Measurements from ENCODE around the gene GIMAP5. TPM values are rescaled to one million over a fixed set of nuclear protein-coding genes. Genes with fewer than 3 reads are reported as not detected.

The GIMAP5 gene
- total and polyA plus RNA-seq, 9 of the 15 experiments (the other 6 are each of a cell fraction or from before 2014, with no cell fraction given): 0.35 TPM; not detected in 8

DNA sequence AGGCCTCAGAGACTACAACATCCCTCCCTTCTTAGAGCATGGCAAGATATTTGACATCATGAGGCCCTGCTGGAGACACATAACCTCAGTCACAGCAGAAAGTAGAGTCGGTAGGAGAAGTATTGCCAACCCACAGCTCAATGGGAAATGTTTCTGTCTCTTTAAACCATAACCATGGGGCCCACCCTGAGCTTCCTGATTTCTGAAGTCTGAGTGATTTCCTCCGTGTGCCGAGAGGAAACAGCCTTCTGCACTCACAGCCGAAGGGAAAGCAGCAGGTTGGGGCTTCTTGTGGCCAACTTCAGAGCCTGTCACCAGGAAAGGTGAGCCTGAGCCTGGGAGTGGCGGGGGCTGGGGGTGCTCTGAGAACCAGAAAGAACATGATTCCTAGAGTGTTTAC is 20.9 kb upstream of the GIMAP5 start, which contains the start of gene GIMAP1:
Gene GIMAP1 (plus strand): TSS at position 246 of the 400 bp plus-strand sequence. CDS start 2,435 bp downstream, outside the sequence.
- no peaks in the 10 kb centered on the region for H3K79me2 ChIP-seq (ENCODE audit: control insufficient read depth, insufficient read depth, low read length)
- FAIRE-seq: no peak

More for the DNA sequence above, 20.9 kb upstream of the GIMAP5 start, which contains the start of gene GIMAP1:
- DNase-seq (ENCODE audit: extremely low read depth in 1 of 4, low spot score in 3 of 4) (no peak), ATAC-seq (no peak)
- H3K4me2 ChIP-seq (ENCODE audit: insufficient read depth, low read length): no peak within 1 kb of the TSS
- no peak within 1 kb of the TSS for H2AFZ ChIP-seq (ENCODE audit: low read depth, low read length)
- H3K9me1 ChIP-seq (ENCODE audit: control insufficient read depth, insufficient read depth, low read length): no peaks in the 10 kb centered on the region
- H3K4me1 ChIP-seq (replicated peaks in 1 of 2; ENCODE audit: control insufficient read depth in 2 of 2, insufficient read depth in 2 of 2, low read length in 2 of 2): peaks cover 0 to 8% of the 10 kb centered on the region in 2 experiments; a peak in 1 of 5 replicates
- intact Hi-C loops (cut with micrococcal nuclease) (no loop called here), in situ Hi-C loops (cut with MboI) (no loop called here)
- H3K27me3 ChIP-seq (ENCODE audit: control insufficient read depth in 2 of 2, insufficient read depth in 2 of 2, low read length in 2 of 2): peaks cover 34 to 35% of the 10 kb centered on the region in 2 experiments
- 3% methylated on average over 5 of the region's 5 CpGs for WGBS (ENCODE audit: insufficient coverage, low coverage, missing lambda C conversion rate)
- TF ChIP-seq, protein P1, sequence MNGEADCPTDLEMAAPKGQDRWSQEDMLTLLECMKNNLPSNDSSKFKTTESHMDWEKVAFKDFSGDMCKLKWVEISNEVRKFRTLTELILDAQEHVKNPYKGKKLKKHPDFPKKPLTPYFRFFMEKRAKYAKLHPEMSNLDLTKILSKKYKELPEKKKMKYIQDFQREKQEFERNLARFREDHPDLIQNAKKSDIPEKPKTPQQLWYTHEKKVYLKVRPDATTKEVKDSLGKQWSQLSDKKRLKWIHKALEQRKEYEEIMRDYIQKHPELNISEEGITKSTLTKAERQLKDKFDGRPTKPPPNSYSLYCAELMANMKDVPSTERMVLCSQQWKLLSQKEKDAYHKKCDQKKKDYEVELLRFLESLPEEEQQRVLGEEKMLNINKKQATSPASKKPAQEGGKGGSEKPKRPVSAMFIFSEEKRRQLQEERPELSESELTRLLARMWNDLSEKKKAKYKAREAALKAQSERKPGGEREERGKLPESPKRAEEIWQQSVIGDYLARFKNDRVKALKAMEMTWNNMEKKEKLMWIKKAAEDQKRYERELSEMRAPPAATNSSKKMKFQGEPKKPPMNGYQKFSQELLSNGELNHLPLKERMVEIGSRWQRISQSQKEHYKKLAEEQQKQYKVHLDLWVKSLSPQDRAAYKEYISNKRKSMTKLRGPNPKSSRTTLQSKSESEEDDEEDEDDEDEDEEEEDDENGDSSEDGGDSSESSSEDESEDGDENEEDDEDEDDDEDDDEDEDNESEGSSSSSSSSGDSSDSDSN (IDR thresholded peaks at IDR 0.05; ENCODE audit: borderline replicate concordance in 1 of 2, low read depth in 2 of 2, low read length in 2 of 2): no peak
- no peak for TF ChIP-seq HNRNPUL1 (IDR thresholded peaks at IDR 0.05; ENCODE audit: low read length)
- no peak for TF ChIP-seq MYBL2 (IDR thresholded peaks at IDR 0.05; ENCODE audit: low read depth)
- no peak for TF ChIP-seq MYBL2 (CRISPR knock-in tag; IDR thresholded peaks at IDR 0.05; ENCODE audit: borderline replicate concordance)
- no peak for TF ChIP-seq MCM7 (IDR thresholded peaks at IDR 0.05)
- TF ChIP-seq FOXJ3 (CRISPR knock-in tag; IDR thresholded peaks at IDR 0.05): no peak
- no peak for TF ChIP-seq ZBTB8A (IDR thresholded peaks at IDR 0.05; ENCODE audit: partially characterized antibody)
- TF ChIP-seq U2AF2 (optimal IDR thresholded peaks at IDR 0.05; ENCODE audit: low read depth, low read length): no peak
- no peaks in the 10 kb centered on the region for H3K36me3 ChIP-seq (ENCODE audit: control insufficient read depth, insufficient read depth, low read length)
- CTCF ChIA-PET (ENCODE audit: low intra/inter-chr PET ratio): no interaction called here
- H3K9ac ChIP-seq (ENCODE audit: insufficient read depth in 1 of 2, low read depth in 2 of 2, low read length in 2 of 2): no peak within 1 kb of the TSS
- no peaks in the 10 kb centered on the region for H3K9me3 ChIP-seq (replicated peaks; ENCODE audit: control insufficient read depth, insufficient read depth, low read depth, low read length)
- BruUV-seq (replicated peaks): no TSS peak
- H3K4me3 ChIP-seq: no peak within 1 kb of the TSS
- no peak within 1 kb of the TSS for H3K27ac ChIP-seq (ENCODE audit: extremely low read depth, low read depth, low read length)
- POLR2A ChIA-PET: no interaction called here
- no peaks in the 10 kb centered on the region for H4K20me1 ChIP-seq (replicated peaks; ENCODE audit: control insufficient read depth, insufficient read depth, low read length)

Measured in K562 (cell line).